GM18507 (cell line): ENCODE data around the gene CSMD2.
A peak's percentile ranks its signal among the peaks of the same experiment; 100 is the strongest.

Source experiments
- DNase-seq: peaks from one replicate; pipeline ENCODE4 v3.0.0; 2011; ENCODE audit warnings: low read depth; ENCODE audit not compliant: insufficient read length; ENCODE audit errors: extremely low spot score
- FAIRE-seq: peaks from 2 replicates; lab custom pipeline; 2011; peaks lifted over from hg19 to GRCh38; lab: Jason Lieb, UNC

Gene CSMD2

GRCh38 chr1:33650708-33651107 is 514.3 kb downstream of the CSMD2 start:
- DNase-seq (no peak), FAIRE-seq (no peak)

GRCh38 chr1:33649759-33650158 is 515.3 kb downstream of the CSMD2 start:
- no peak for DNase-seq
- no peak for FAIRE-seq

GRCh38 chr1:33643216-33643615 is 521.8 kb downstream of the CSMD2 start:
- DNase-seq (no peak), FAIRE-seq (no peak)

- FAIRE-seq: no peak
- no peak for DNase-seq
Observed at GRCh38 chr1:33641104-33641830, 523.8 kb downstream of the CSMD2 start.

GRCh38 chr1:33640114-33640660 is 524.8 kb downstream of the CSMD2 start:
- DNase-seq (no peak), FAIRE-seq (no peak)

GRCh38 chr1:33637846-33638440 is 527.1 kb downstream of the CSMD2 start:
- FAIRE-seq (no peak), DNase-seq (no peak)

GRCh38 chr1:33636209-33636608 is 528.8 kb downstream of the CSMD2 start:
- DNase-seq: no peak

GRCh38 chr1:33635336-33636012 is 529.6 kb downstream of the CSMD2 start:
- FAIRE-seq: no peak
- no peak for DNase-seq

More at GRCh38 chr1:33636209-33636608, 528.8 kb downstream of the CSMD2 start:
- no peak for FAIRE-seq

GRCh38 chr1:33634806-33635205 is 530.2 kb downstream of the CSMD2 start:
- FAIRE-seq: peak; percentile 87
- peak; percentile 18 for DNase-seq

- DNase-seq: no peak
- FAIRE-seq: no peak
Observed at GRCh38 chr1:33634143-33634542, 530.9 kb downstream of the CSMD2 start.

- DNase-seq (peak; percentile 54), FAIRE-seq (peak; percentile 86)
Observed at GRCh38 chr1:33633019-33633801, 531.8 kb downstream of the CSMD2 start.

- no peak for FAIRE-seq
- DNase-seq: no peak
Observed at GRCh38 chr1:33630686-33631085, 534.3 kb downstream of the CSMD2 start.

- no peak for DNase-seq
- no peak for FAIRE-seq
Observed at GRCh38 chr1:33626801-33627200, 538.2 kb downstream of the CSMD2 start.

GRCh38 chr1:33624991-33625870 is 539.8 kb downstream of the CSMD2 start:
- FAIRE-seq (no peak), DNase-seq (no peak)

- DNase-seq: no peak
- no peak for FAIRE-seq
Observed at GRCh38 chr1:33624261-33624990, 540.6 kb downstream of the CSMD2 start.

- no peak for DNase-seq
Observed at GRCh38 chr1:33623811-33624210, 541.2 kb downstream of the CSMD2 start.

GRCh38 chr1:33622757-33623156 is 542.3 kb downstream of the CSMD2 start:
- DNase-seq: no peak
- FAIRE-seq: no peak

More at GRCh38 chr1:33623811-33624210, 541.2 kb downstream of the CSMD2 start:
- FAIRE-seq: no peak

GRCh38 chr1:33618636-33619035 is 546.4 kb downstream of the CSMD2 start:
- FAIRE-seq (no peak), DNase-seq (no peak)
